ENCODE results near the gene KHSRP.

Gene KHSRP

DNA sequence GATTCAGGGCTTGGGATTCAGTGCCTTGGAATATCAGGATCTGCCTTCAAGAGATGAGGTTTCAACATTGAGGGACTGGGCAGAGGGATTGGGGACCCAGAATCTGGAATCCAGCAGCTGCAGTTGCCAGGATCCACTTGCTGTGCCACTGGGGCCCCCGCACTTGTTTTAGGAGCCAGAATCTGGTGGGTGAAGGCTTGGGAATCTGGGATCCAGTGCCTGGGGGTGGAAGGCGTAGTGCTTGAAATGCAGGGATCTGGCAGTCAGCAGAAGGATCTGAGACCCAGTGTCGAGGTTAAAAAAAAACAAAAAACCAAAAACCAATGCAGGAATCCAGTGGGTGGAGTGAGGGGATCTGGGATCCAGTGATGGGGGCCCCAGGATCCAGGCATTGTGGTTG is 16.3 kb upstream of the KHSRP start:
- H3F3A ChIP-seq (ENCODE audit: low read depth), result no peaks in the 10 kb centered on the region
- H3K9me3 ChIP-seq (ENCODE audit: insufficient read depth, low read depth, low read length), result no peaks in the 10 kb centered on the region
- no peak overlapping the region for H3K4me3 ChIP-seq (ENCODE audit: low read length, poor library complexity, severe bottlenecking)
- no peak overlapping the region for H2AFZ ChIP-seq (ENCODE audit: low read length)
- H3K79me2 ChIP-seq (ENCODE audit: insufficient read depth, low read length), result no peaks in the 10 kb centered on the region
- H3K9ac ChIP-seq (ENCODE audit: low read depth, low read length, poor library complexity, severe bottlenecking), result no peak overlapping the region
- no peak for TF ChIP-seq CTCF (conservative IDR thresholded peaks at IDR 0.05; ENCODE audit: low read length)
- TF ChIP-seq EZH2phosphoT487 (IDR thresholded peaks at IDR 0.05; ENCODE audit: borderline replicate concordance), result no peak
- H3K27me3 ChIP-seq (ENCODE audit: insufficient read depth, low read length, poor library complexity, severe bottlenecking), result no peaks in the 10 kb centered on the region
- no peaks in the 10 kb centered on the region for H4K20me1 ChIP-seq (ENCODE audit: insufficient read depth, low read length, poor library complexity, severe bottlenecking)
- no peaks in the 10 kb centered on the region for H3K9me2 ChIP-seq (replicated peaks; ENCODE audit: low read depth, low read length)
- H3K4me1 ChIP-seq (ENCODE audit: insufficient read depth, low read length, poor library complexity, severe bottlenecking), result no peaks in the 10 kb centered on the region
- H3K36me3 ChIP-seq (ENCODE audit: insufficient read depth, low read length), result no peaks in the 10 kb centered on the region
- H3K4me2 ChIP-seq (ENCODE audit: low read depth, low read length, poor library complexity, severe bottlenecking), result no peak overlapping the region

DNA sequence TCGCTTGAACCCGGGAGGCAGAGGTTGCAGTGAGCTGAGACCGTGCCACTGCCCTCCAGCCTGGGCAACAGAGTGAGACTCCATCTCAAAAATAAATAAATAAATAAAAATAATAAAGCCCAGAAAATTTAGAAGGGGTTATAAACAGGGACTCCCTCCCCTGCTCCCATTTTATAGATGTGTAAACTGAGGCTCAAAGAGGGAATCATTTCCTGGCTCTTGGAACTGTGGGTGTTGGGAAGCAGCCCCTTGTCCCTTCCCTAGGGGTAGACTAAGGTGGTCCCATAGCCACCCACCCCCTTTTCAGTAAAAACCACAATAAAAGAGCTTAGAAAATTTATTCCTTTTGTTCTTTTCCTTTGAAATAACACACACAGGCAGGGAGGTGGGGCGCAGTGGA is 15.1 kb upstream of the KHSRP start:
- no peaks in the 10 kb centered on the region for H3K36me3 ChIP-seq (ENCODE audit: insufficient read depth, low read length)
- no peak overlapping the region for H3K4me2 ChIP-seq (ENCODE audit: low read depth, low read length, poor library complexity, severe bottlenecking)
- H3K4me1 ChIP-seq (ENCODE audit: insufficient read depth, low read length, poor library complexity, severe bottlenecking), result no peaks in the 10 kb centered on the region
- H4K20me1 ChIP-seq (ENCODE audit: insufficient read depth, low read length, poor library complexity, severe bottlenecking), result no peaks in the 10 kb centered on the region
- no peaks in the 10 kb centered on the region for H3K9me3 ChIP-seq (ENCODE audit: insufficient read depth, low read depth, low read length)
- no peak overlapping the region for H3K9ac ChIP-seq (ENCODE audit: low read depth, low read length, poor library complexity, severe bottlenecking)
- no peaks in the 10 kb centered on the region for H3F3A ChIP-seq (ENCODE audit: low read depth)
- no peak overlapping the region for H3K4me3 ChIP-seq (ENCODE audit: low read length, poor library complexity, severe bottlenecking)
- no peak for TF ChIP-seq CTCF (conservative IDR thresholded peaks at IDR 0.05; ENCODE audit: low read length)
- no peak for TF ChIP-seq EZH2phosphoT487 (IDR thresholded peaks at IDR 0.05; ENCODE audit: borderline replicate concordance)
- H3K27me3 ChIP-seq (ENCODE audit: insufficient read depth, low read length, poor library complexity, severe bottlenecking), result no peaks in the 10 kb centered on the region
- no peaks in the 10 kb centered on the region for H3K79me2 ChIP-seq (ENCODE audit: insufficient read depth, low read length)
- H3K9me2 ChIP-seq (replicated peaks; ENCODE audit: low read depth, low read length), result no peaks in the 10 kb centered on the region
- no peak overlapping the region for H2AFZ ChIP-seq (ENCODE audit: low read length)

DNA sequence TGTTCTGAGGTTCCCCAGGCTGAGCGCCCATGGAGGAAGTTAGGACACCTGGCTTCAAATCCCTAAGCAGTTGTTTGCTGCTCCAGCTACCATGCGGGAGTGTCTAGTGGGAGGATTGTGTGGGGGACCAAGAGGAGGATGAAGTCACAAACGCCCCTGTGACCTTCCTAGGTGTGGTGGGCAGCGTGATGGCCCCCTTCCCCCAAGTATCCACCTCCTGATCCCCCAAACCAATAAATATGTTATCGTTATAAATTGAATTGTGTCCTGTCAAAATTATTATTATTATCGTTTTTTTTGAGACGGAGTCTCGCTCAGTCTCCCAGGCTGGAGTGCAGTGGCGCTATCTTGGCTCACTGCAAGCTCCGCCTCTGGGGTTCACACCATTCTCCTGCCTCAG is 9.1 kb upstream of the KHSRP start, which contains the start of gene SLC25A41:
SLC25A41 (minus strand) TSS at position 101 of the 400 bp plus-strand sequence; CDS start at position 31, 70 bp downstream.
- no peaks in the 10 kb centered on the region for H4K20me1 ChIP-seq (ENCODE audit: insufficient read depth, low read length, poor library complexity, severe bottlenecking)
- H3K79me2 ChIP-seq (ENCODE audit: insufficient read depth, low read length), result no peaks in the 10 kb centered on the region
- no peak within 1 kb of the TSS for H2AFZ ChIP-seq (ENCODE audit: low read length)
- no peaks in the 10 kb centered on the region for H3K27me3 ChIP-seq (ENCODE audit: insufficient read depth, low read length, poor library complexity, severe bottlenecking)
- H3K4me2 ChIP-seq (ENCODE audit: low read depth, low read length, poor library complexity, severe bottlenecking), result no peak within 1 kb of the TSS
- peaks cover 5% of the 10 kb centered on the region for H3K4me1 ChIP-seq (ENCODE audit: insufficient read depth, low read length, poor library complexity, severe bottlenecking)
- no peaks in the 10 kb centered on the region for H3K9me2 ChIP-seq (replicated peaks; ENCODE audit: low read depth, low read length)
- no peak within 1 kb of the TSS for H3K4me3 ChIP-seq (ENCODE audit: low read length, poor library complexity, severe bottlenecking)
- H3F3A ChIP-seq (ENCODE audit: low read depth), result no peaks in the 10 kb centered on the region
- no peaks in the 10 kb centered on the region for H3K36me3 ChIP-seq (ENCODE audit: insufficient read depth, low read length)
- no peaks in the 10 kb centered on the region for H3K9me3 ChIP-seq (ENCODE audit: insufficient read depth, low read depth, low read length)
- TF ChIP-seq CTCF (conservative IDR thresholded peaks at IDR 0.05; ENCODE audit: low read length) (no peak), EZH2phosphoT487 (IDR thresholded peaks at IDR 0.05; ENCODE audit: borderline replicate concordance) (no peak)
- no peak within 1 kb of the TSS for H3K9ac ChIP-seq (ENCODE audit: low read depth, low read length, poor library complexity, severe bottlenecking)
